ENCODE data around the gene SYN1. TPM values are rescaled to one million over a fixed set of nuclear protein-coding genes. Genes with fewer than 3 reads are reported as not detected.

The SYN1 gene
- total and polyA plus RNA-seq, 4 donors, result 0.09 to 2.5 (median 0.60) TPM

DNA sequence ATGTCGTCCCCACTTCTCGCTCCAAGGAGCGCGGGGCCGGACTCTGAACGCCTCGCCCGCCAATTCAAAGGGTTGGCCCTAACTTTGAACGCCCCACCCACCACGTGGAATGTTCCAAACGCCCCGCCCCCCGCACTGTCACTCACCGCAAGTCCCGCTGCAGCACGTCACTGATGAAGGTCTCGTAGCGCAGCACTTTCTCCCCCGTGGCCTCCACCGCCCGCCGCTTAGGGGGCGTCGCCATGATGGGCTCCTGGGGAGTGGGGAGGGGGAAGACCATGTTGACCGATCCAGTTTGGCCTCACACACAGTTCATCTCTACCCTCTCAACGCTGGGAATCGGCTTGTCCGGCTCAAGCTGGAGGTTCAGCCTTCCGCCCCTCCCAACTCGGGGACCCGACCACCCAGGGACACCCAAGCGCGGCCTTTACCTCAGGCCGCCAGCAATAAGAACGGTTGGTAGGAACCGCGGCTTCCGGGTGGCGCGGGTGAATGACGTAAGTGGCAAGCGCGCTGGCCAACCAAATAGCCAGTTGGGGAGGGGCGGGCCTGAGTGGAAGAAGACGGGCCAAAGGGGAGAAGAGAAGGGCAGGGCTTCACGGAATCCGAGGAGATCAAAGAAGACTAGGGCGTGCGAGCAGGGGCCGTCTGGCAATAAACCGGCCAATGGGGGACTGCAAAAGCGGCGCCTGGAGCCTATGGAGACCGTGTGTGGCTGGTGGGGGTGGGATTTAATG, 39.2 kb upstream of the SYN1 start, which contains the start of gene UXT (continued):
- TF ChIP-seq, protein P1, sequence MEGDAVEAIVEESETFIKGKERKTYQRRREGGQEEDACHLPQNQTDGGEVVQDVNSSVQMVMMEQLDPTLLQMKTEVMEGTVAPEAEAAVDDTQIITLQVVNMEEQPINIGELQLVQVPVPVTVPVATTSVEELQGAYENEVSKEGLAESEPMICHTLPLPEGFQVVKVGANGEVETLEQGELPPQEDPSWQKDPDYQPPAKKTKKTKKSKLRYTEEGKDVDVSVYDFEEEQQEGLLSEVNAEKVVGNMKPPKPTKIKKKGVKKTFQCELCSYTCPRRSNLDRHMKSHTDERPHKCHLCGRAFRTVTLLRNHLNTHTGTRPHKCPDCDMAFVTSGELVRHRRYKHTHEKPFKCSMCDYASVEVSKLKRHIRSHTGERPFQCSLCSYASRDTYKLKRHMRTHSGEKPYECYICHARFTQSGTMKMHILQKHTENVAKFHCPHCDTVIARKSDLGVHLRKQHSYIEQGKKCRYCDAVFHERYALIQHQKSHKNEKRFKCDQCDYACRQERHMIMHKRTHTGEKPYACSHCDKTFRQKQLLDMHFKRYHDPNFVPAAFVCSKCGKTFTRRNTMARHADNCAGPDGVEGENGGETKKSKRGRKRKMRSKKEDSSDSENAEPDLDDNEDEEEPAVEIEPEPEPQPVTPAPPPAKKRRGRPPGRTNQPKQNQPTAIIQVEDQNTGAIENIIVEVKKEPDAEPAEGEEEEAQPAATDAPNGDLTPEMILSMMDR (IDR thresholded peaks at IDR 0.05; ENCODE audit: low read depth, low read length, missing input control), result no peak
- TF ChIP-seq HNF4A (conservative IDR thresholded peaks at IDR 0.05), result peak; percentile 49 to 61
- TF ChIP-seq FOXA1 (IDR thresholded peaks at IDR 0.05), result peak; percentile 39
- TF ChIP-seq NR2F2 (IDR thresholded peaks at IDR 0.05), result no peak
- TF ChIP-seq, protein P2, sequence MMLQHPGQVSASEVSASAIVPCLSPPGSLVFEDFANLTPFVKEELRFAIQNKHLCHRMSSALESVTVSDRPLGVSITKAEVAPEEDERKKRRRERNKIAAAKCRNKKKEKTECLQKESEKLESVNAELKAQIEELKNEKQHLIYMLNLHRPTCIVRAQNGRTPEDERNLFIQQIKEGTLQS (IDR thresholded peaks at IDR 0.05), result no peak
- TF ChIP-seq, protein P3, sequence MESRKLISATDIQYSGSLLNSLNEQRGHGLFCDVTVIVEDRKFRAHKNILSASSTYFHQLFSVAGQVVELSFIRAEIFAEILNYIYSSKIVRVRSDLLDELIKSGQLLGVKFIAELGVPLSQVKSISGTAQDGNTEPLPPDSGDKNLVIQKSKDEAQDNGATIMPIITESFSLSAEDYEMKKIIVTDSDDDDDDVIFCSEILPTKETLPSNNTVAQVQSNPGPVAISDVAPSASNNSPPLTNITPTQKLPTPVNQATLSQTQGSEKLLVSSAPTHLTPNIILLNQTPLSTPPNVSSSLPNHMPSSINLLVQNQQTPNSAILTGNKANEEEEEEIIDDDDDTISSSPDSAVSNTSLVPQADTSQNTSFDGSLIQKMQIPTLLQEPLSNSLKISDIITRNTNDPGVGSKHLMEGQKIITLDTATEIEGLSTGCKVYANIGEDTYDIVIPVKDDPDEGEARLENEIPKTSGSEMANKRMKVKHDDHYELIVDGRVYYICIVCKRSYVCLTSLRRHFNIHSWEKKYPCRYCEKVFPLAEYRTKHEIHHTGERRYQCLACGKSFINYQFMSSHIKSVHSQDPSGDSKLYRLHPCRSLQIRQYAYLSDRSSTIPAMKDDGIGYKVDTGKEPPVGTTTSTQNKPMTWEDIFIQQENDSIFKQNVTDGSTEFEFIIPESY (IDR thresholded peaks at IDR 0.05), result peak; percentile 97
- TF ChIP-seq HNF4G (IDR thresholded peaks at IDR 0.05), result peak; percentile 22
- peak; percentile 88 for TF ChIP-seq YY1 (IDR thresholded peaks at IDR 0.05)
- TF ChIP-seq SP1 (IDR thresholded peaks at IDR 0.05), result peak; percentile 70

DNA sequence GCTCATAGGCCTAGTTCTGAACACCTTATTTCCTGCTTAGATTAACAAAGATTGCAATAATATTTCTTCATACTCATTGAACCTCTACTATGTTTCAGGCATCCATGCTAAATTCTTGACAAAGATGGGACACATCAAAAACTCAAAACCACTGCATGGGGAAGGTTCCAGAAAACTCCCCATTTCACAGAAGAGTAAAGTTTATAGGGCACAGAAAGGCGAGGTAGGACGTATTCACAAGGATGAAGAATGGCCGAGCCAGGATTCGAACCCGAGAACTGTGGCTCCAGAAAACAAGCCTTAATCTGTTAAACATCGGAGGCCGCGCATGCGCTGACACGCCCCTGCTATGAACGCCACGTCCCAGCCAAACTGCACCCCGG, 38.6 kb upstream of the SYN1 start:
- peak overlapping the region; percentile 94 to 97 for H3K27ac ChIP-seq (ENCODE audit: low read depth in 1 of 2, low read length in 2 of 2)
- peak overlapping the region in 2 of 3 donors; percentile 64 to 87 for H3K4me3 ChIP-seq (ENCODE audit: low read depth in 1 of 3, low read length in 3 of 3)
- no peaks in the 10 kb centered on the region for H3K9me3 ChIP-seq (ENCODE audit: control insufficient read depth in 4 of 4, low read length in 3 of 4)
- no peak for DNase-seq (ENCODE audit: low spot score)
- WGBS, result 1% methylated on average over 13 of the region's 13 CpGs
- peaks cover 0 to 22% (median 6%) of the 10 kb centered on the region in 4 donors for H3K36me3 ChIP-seq (ENCODE audit: control insufficient read depth in 4 of 4, insufficient read depth in 3 of 4, low read depth in 1 of 4, low read length in 3 of 4)
- peaks cover 0 to 2% (median 1%) of the 10 kb centered on the region in 4 donors for H3K4me1 ChIP-seq (ENCODE audit: control insufficient read depth in 4 of 4, insufficient read depth in 4 of 4, low read length in 3 of 4)
- peak overlapping the region in 1 of 2 donors; percentile 74 for H3K9ac ChIP-seq (ENCODE audit: low read depth in 1 of 2, low read length in 2 of 2)
- no peak for TF ChIP-seq HNF4G (IDR thresholded peaks at IDR 0.05)
- peak; percentile 7 for TF ChIP-seq NR2F2 (IDR thresholded peaks at IDR 0.05)
- TF ChIP-seq, protein P4, sequence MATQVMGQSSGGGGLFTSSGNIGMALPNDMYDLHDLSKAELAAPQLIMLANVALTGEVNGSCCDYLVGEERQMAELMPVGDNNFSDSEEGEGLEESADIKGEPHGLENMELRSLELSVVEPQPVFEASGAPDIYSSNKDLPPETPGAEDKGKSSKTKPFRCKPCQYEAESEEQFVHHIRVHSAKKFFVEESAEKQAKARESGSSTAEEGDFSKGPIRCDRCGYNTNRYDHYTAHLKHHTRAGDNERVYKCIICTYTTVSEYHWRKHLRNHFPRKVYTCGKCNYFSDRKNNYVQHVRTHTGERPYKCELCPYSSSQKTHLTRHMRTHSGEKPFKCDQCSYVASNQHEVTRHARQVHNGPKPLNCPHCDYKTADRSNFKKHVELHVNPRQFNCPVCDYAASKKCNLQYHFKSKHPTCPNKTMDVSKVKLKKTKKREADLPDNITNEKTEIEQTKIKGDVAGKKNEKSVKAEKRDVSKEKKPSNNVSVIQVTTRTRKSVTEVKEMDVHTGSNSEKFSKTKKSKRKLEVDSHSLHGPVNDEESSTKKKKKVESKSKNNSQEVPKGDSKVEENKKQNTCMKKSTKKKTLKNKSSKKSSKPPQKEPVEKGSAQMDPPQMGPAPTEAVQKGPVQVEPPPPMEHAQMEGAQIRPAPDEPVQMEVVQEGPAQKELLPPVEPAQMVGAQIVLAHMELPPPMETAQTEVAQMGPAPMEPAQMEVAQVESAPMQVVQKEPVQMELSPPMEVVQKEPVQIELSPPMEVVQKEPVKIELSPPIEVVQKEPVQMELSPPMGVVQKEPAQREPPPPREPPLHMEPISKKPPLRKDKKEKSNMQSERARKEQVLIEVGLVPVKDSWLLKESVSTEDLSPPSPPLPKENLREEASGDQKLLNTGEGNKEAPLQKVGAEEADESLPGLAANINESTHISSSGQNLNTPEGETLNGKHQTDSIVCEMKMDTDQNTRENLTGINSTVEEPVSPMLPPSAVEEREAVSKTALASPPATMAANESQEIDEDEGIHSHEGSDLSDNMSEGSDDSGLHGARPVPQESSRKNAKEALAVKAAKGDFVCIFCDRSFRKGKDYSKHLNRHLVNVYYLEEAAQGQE (IDR thresholded peaks at IDR 0.05), result no peak
- H3K27me3 ChIP-seq (ENCODE audit: control insufficient read depth in 4 of 4, insufficient read depth in 4 of 4, low read length in 3 of 4), result no peaks in the 10 kb centered on the region
